IPS-15b (cell line): ENCODE results near the gene CDC25B.
A peak's percentile ranks its signal among the peaks of the same experiment; 100 is the strongest.
"Not testable (repeated sequence)": the region's sequence is repeated elsewhere in the genome, so short reads cannot be mapped to it uniquely, and the experiment has no call there.

Source experiments
- H3K27me3 ChIP-seq: one replicate; pipeline ENCODE4 v1.6.1; 2013; ENCODE audit warnings: low read length; ENCODE audit not compliant: control insufficient read depth, insufficient read depth
- H3K36me3 ChIP-seq: one replicate; pipeline ENCODE4 v1.6.1; 2013; ENCODE audit warnings: low read length; ENCODE audit not compliant: control insufficient read depth, insufficient read depth
- H3K4me1 ChIP-seq: one replicate; pipeline ENCODE4 v1.6.1; 2013; ENCODE audit warnings: mild to moderate bottlenecking, low read length; ENCODE audit not compliant: control insufficient read depth, insufficient read depth
- H3K4me3 ChIP-seq: one replicate; pipeline ENCODE4 v1.5.1; 2013; ENCODE audit warnings: low read depth, low read length
- H3K9ac ChIP-seq: one replicate; pipeline ENCODE4 v1.6.1; 2013; ENCODE audit warnings: low read depth, mild to moderate bottlenecking, low read length
- H3K9me3 ChIP-seq: one replicate; pipeline ENCODE4 v1.6.1; 2013; ENCODE audit warnings: mild to moderate bottlenecking, low read length; ENCODE audit not compliant: control insufficient read depth, insufficient read depth

Gene CDC25B

GRCh38 chr20:3782597-3782996 lies 13.5 kb upstream of the CDC25B start:
- Histone ChIP-seq H3K36me3 (peaks cover 4% of the 10 kb centered on the region), H3K9ac (no peak overlapping the region), H3K27me3 (peaks cover 35% of the 10 kb centered on the region), H3K4me3 (no peak overlapping the region), H3K4me1 (peaks cover 5% of the 10 kb centered on the region), H3K9me3 (no peaks in the 10 kb centered on the region)

DNA sequence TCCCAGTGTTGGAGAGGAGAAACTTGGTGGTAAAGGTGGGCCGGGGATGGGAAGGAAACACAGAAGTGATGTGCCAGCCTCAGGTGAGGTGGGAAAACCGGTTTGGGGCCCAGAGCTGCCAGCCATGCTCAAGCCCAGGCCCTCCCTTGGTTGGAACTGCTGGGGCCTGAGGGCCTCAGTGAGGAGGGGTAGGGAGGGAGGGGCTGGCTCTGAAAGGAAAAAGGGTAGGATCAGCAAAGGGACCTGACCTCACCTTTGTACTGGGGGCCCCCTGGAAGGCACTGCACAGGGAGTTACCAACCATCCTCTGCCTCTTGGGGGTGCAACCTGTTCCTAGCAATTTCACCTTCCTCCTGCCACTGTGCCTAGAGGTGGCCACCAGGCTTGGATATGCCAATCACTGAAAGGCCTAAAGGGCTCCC lies 13.0 kb upstream of the CDC25B start:
- H3K9ac ChIP-seq: no peak overlapping the region
- peaks cover 5% of the 10 kb centered on the region for H3K4me1 ChIP-seq
- H3K9me3 ChIP-seq: no peaks in the 10 kb centered on the region
- no peak overlapping the region for H3K4me3 ChIP-seq
- peaks cover 4% of the 10 kb centered on the region for H3K36me3 ChIP-seq
- peaks cover 37% of the 10 kb centered on the region for H3K27me3 ChIP-seq

DNA sequence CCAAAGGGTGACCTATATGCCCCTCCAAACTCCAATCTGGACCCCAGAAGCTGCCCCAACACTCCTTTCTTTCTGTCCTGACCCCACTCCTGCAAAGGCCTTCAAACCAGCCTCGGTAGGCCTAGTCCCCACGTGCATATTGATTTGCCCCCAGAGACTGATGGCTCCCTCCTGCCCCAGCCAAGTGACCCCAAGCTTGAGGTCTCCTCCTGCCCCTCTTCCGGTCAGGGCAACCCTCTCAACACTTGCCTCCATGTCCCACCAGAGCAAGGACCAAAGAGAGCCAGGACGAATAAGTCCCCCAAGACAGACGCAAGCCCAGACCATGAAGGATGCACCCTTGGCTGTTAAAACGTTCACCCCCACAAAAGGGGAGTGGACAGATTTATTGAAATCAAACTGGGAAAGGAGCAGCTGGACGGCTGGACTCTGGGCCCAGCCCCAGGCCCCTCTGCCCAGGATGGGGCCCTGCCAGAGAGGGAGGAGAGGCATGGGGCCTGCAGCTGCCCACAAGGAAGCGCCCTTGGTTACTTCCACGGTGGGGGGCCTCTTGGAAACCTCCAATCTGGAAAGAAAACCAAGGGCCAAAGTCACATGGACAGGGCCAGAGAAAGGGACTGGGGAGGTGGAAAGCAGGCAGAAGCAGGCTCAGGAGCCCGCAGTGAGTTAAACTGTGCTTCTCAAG lies 12.5 kb upstream of the CDC25B start:
- Histone ChIP-seq H3K9ac (no peak overlapping the region), H3K4me3 (no peak overlapping the region), H3K9me3 (no peaks in the 10 kb centered on the region), H3K27me3 (peaks cover 37% of the 10 kb centered on the region), H3K4me1 (peaks cover 5% of the 10 kb centered on the region), H3K36me3 (peaks cover 4% of the 10 kb centered on the region)

DNA sequence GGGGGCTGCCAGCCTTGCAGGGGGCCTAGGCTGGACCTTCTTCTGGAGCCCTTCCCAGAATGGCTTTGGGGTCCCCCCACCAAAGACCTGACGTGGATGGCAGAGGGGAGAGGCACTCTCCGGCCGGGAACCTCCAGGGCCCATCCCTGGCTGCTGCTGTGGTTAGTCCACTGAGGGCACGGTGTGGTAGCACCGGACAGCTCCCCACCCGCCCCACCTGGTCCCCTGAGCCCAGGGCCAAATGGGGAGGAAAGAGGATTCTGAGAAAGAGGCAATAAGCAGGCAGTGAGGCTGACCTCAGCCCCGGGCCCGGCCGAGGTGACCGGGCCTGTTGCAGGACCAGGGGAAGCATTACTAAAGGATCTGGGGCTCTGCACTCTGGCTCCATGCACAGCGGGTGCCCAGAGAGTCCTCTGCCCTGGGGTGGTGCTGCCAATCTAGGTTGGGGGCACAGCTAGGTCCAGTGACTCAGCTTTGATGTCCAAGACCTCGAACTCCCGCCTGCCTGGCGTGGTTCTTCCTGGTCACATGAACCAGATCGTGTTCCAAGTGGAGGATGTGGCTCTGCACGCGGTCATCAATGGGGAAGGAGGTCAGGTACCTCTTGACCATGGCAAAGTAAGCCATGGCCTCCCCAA lies 11.8 kb upstream of the CDC25B start:
- no peak overlapping the region for H3K9ac ChIP-seq
- H3K9me3 ChIP-seq: no peaks in the 10 kb centered on the region
- H3K36me3 ChIP-seq: peaks cover 4% of the 10 kb centered on the region
- H3K4me1 ChIP-seq: peaks cover 2% of the 10 kb centered on the region
- no peak overlapping the region for H3K4me3 ChIP-seq
- peaks cover 34% of the 10 kb centered on the region for H3K27me3 ChIP-seq

DNA sequence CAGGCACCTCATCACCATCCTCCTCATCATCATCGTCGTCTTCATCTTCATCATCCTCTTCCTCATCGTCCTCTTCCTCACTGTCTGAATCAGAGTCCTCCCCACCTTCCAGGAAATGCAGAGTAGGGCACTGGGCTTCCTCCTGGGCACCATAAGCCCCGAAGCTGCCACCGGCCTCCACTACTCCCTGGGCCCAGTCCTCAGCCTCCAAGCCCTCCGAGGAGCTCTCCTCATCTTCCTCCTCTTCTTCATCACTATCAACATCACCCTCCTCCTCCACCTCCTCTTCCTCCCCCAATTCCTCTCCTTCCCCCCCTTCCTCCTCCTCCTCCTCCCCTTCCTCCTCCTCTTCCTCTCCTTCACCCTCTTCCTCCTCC lies 11.3 kb upstream of the CDC25B start:
- Histone ChIP-seq H3K4me3 (no peak overlapping the region), H3K9ac (no peak overlapping the region), H3K4me1 (peaks cover 2% of the 10 kb centered on the region), H3K9me3 (no peaks in the 10 kb centered on the region), H3K36me3 (peaks cover 4% of the 10 kb centered on the region), H3K27me3 (peaks cover 29% of the 10 kb centered on the region)

GRCh38 chr20:3785240-3786125 lies 10.6 kb upstream of the CDC25B start:
- H3K27me3 ChIP-seq: peaks cover 24% of the 10 kb centered on the region
- peak overlapping the region; percentile 65 for H3K9ac ChIP-seq
- H3K36me3 ChIP-seq: peaks cover 4% of the 10 kb centered on the region
- peaks cover 2% of the 10 kb centered on the region for H3K4me1 ChIP-seq
- H3K4me3 ChIP-seq: peak overlapping the region; percentile 80
- H3K9me3 ChIP-seq: no peaks in the 10 kb centered on the region

DNA sequence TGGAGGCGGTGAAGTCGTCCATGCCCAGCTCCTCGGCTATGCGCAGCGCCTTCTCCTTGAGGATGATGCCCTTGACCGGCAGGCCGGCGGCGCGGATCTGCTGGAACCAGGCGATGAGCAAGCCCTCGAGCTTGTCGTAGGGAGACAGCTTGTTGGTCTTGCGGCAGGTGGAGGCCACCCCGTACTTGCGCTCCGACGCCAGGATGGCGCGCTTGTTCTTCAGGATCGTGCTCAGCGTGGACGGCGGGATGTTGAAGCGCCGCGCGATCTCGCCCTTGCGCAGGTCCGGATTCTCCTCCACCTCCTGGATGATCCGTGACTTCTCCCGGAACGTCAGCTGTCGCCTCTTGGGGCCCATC lies 10.0 kb upstream of the CDC25B start:
- Histone ChIP-seq H3K36me3 (peaks cover 4% of the 10 kb centered on the region), H3K9me3 (no peaks in the 10 kb centered on the region), H3K27me3 (peaks cover 22% of the 10 kb centered on the region), H3K4me3 (peak overlapping the region; percentile 80), H3K9ac (peak overlapping the region; percentile 65), H3K4me1 (no peaks in the 10 kb centered on the region)

GRCh38 chr20:3786665-3787323 lies 9.3 kb upstream of the CDC25B start, which contains the start of gene CENPB:
Gene CENPB (minus strand): TSS chr20:3786740. CDS start chr20:3786483, 257 bp downstream.
- Histone ChIP-seq H3K4me3 (peak within 1 kb of the TSS; percentile 80), H3K4me1 (no peaks in the 10 kb centered on the region), H3K9me3 (no peaks in the 10 kb centered on the region), H3K9ac (peak within 1 kb of the TSS; percentile 65), H3K36me3 (peaks cover 4% of the 10 kb centered on the region), H3K27me3 (peaks cover 22% of the 10 kb centered on the region)

- peaks cover 22% of the 10 kb centered on the region for H3K27me3 ChIP-seq
- no peaks in the 10 kb centered on the region for H3K4me1 ChIP-seq
- peak overlapping the region; percentile 9 for H3K4me3 ChIP-seq
- no peak overlapping the region for H3K9ac ChIP-seq
- peaks cover 4% of the 10 kb centered on the region for H3K36me3 ChIP-seq
- H3K9me3 ChIP-seq: no peaks in the 10 kb centered on the region
Observed at GRCh38 chr20:3787324-3788014, 8.6 kb upstream of the CDC25B start.

GRCh38 chr20:3788685-3789155 lies 7.4 kb upstream of the CDC25B start:
- Histone ChIP-seq H3K4me3 (no peak overlapping the region), H3K27me3 (peaks cover 22% of the 10 kb centered on the region), H3K9ac (no peak overlapping the region), H3K4me1 (no peaks in the 10 kb centered on the region), H3K9me3 (no peaks in the 10 kb centered on the region), H3K36me3 (peaks cover 4% of the 10 kb centered on the region)

GRCh38 chr20:3789201-3789600 lies 6.9 kb upstream of the CDC25B start:
- not testable (repeated sequence) for H3K36me3 ChIP-seq, H3K9me3 ChIP-seq, H3K9ac ChIP-seq, H3K4me3 ChIP-seq, H3K4me1 ChIP-seq
- peaks cover 22% of the 10 kb centered on the region for H3K27me3 ChIP-seq
